Esophagus muscularis mucosa (tissue), 4 donors: ENCODE data around the gene ADAM29. TPM values are rescaled to one million over a fixed set of nuclear protein-coding genes. Genes with fewer than 3 reads are reported as not detected.

Source experiments
- DNase-seq: peaks from one replicate; pipeline ENCODE4 v3.0.0-alpha.2; 2017; ENCODE audit errors: extremely low spot score
- H3K27ac ChIP-seq, 4 donors: fragments of 200-600 bp; sonication (generic); replicated peaks in 1 of 4; 1 replicate in 3 of 4; 2 replicates in 1 of 4; pipeline ENCODE4 v1.5.1; 2016 to 2019; ENCODE audit warnings: mild to moderate bottlenecking in 1 of 4
- H3K27me3 ChIP-seq, 4 donors: fragments of 200-600 bp; sonication (generic); one replicate each; pipeline versions ENCODE4 v1.5.1 to v1.6.0; 2016 to 2019
- H3K36me3 ChIP-seq, 4 donors: fragments of 200-600 bp; sonication (generic); one replicate each; pipeline ENCODE4 v1.5.1; 2016 to 2019
- H3K4me1 ChIP-seq, 4 donors: fragments of 200-600 bp; sonication (generic); one replicate each; pipeline ENCODE4 v1.5.1; 2016 to 2019
- H3K4me3 ChIP-seq, 4 donors: fragments of 200-600 bp; sonication (generic); 1 replicate in 2 of 4; 2 replicates in 2 of 4; pipeline ENCODE4 v1.5.1; 2016 to 2019; ENCODE audit warnings: mild to moderate bottlenecking in 4 of 4, moderate library complexity in 1 of 4
- H3K9me3 ChIP-seq, 4 donors: fragments of 200-600 bp; sonication (generic); 1 replicate in 3 of 4; 2 replicates in 1 of 4; pipeline ENCODE4 v1.5.1; 2016 to 2019
- EP300 ChIP-seq: sonication (generic); formaldehyde crosslinking; IDR thresholded peaks from one replicate; pipeline ENCODE4 v1.6.1; 2017; ENCODE audit warnings: antibody characterized with exemption
- POLR2A ChIP-seq: fragments of 450-650 bp; IDR thresholded peaks from one replicate; pipeline ENCODE4 v1.6.1; 2017; ENCODE audit warnings: antibody characterized with exemption, moderate library complexity, mild to moderate bottlenecking, low read depth
- POLR2AphosphoS5 ChIP-seq, 2 donors: sonication (generic); formaldehyde crosslinking; IDR thresholded peaks; one replicate each; pipeline ENCODE4 v1.6.1; 2017; ENCODE audit warnings: antibody characterized with exemption in 2 of 2
- WGBS: methylation state at CpG from one replicate; pipeline ENCODE4 v1.1.5; 2018; 5-methylcytosine and 5-hydroxymethylcytosine counted together
- intact Hi-C: fragments of 100-400 bp; cut with DNase I; formaldehyde crosslinking; loops from one replicate; pipeline ENCODE4 v1.15.1; 2023
- total RNA-seq, 4 donors: library from RNA; depleted of rRNA; stranded (reverse); fragments of >200 nt; gene quantifications; one replicate each; pipeline versions ENCODE4 v1.1.0 to v1.2.1, GENCODE V29; 2016
- TF ChIP-seq, protein P1 (sequence below), 3 experiments: fragments of 200-600 bp in 2 of 3; fragments of 450-650 bp in 1 of 3; sonication (generic) in 2 of 3; IDR thresholded peaks; one replicate each; pipeline ENCODE4 v1.5.1; 2017 to 2019; ENCODE audit warnings: antibody characterized with exemption in 3 of 3, mild to moderate bottlenecking in 2 of 3, moderate library complexity in 1 of 3

The ADAM29 gene
- total RNA-seq, 4 donors from 2014 or later = not detected

DNA sequence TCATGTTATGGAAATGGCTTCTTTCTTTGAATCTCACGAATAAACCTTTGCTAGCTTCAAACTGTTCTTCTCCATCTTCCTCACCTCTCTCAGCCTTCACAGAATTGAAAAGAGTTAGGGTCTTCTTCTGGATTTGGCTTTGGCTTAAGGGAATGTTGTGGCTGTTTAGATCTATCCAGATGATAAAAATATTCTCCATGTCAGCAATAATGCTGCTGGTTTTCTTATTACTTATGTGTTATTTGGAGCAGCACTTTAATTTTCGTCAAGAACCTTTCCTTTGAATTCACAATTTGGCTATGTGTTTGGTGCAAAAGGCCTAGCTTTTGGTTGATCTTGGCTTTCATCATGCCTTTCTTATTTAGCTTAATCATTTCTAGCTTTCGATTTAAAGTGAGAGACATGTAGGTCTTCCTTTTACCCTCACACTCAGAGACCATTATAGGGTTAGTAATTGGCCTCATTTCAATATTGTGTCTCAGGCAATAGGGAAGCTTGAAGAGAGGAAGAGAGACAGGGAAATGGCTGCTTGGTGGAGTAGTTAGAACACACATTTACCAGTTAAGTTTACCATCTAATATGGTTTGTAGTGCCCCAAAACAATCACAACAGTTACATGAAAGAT lies 5.1 kb upstream of the ADAM29 start:
- Histone ChIP-seq H3K4me3 (no peak overlapping the region), H3K27me3 (no peaks in the 10 kb centered on the region), H3K36me3 (no peaks in the 10 kb centered on the region), H3K9me3 (peaks cover 0 to 5% (median 0%) of the 10 kb centered on the region in 4 donors), H3K27ac (no peak overlapping the region), H3K4me1 (no peaks in the 10 kb centered on the region)
- TF ChIP-seq EP300 (no peak), POLR2A (no peak), POLR2AphosphoS5 (IDR thresholded peaks at IDR 0.05) (no peak)
- TF ChIP-seq, protein P1, sequence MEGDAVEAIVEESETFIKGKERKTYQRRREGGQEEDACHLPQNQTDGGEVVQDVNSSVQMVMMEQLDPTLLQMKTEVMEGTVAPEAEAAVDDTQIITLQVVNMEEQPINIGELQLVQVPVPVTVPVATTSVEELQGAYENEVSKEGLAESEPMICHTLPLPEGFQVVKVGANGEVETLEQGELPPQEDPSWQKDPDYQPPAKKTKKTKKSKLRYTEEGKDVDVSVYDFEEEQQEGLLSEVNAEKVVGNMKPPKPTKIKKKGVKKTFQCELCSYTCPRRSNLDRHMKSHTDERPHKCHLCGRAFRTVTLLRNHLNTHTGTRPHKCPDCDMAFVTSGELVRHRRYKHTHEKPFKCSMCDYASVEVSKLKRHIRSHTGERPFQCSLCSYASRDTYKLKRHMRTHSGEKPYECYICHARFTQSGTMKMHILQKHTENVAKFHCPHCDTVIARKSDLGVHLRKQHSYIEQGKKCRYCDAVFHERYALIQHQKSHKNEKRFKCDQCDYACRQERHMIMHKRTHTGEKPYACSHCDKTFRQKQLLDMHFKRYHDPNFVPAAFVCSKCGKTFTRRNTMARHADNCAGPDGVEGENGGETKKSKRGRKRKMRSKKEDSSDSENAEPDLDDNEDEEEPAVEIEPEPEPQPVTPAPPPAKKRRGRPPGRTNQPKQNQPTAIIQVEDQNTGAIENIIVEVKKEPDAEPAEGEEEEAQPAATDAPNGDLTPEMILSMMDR (IDR thresholded peaks at IDR 0.05) = no peak
- WGBS = 81% methylated on average over 3 of the region's 3 CpGs
- no peak for DNase-seq
- intact Hi-C loops = no loop called here

DNA sequence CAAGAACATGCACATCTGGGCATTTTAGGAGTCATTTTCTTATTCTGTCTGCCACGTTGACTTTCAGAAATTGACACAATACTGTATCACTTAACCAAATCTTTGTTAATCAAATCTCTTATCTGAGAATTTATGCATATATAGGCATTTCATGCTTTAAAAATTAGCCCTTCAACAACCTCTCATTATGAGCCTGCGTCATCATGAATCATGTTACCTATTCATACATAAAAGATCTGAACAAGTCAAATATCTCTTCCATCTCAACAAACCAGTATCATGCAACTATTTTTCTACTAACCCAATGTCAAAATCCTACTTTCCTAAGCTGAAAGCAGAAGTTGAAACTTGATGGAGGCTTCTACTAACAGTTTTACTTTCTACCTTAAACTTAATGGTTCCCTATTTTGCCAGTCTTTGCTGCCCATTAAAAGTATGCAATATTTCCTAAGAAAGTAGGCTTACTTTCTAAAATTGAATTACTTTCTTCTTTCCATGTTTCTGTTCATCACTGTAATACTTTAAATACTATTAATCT lies 1.8 kb downstream of the ADAM29 start:
- 69% methylated on average over 2 of the region's 2 CpGs for WGBS

DNA sequence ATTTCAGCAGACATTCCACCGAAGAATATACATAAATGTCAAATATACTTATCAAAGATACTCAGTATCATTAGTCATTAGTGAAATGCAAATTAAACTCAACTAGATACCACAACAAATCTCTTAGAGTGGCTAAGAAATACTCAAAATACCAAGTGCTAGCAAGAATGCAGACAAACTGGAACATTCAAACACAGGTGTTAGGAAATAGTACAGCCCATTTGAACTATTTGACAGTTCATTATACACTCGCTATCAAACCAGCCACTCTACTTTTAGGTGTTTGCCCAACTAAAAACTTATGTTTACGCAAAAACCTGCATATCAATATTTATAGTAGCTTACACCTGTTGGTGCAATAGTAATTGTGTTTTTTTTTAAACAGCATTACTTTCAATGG lies 8.8 kb downstream of the ADAM29 start:
- 86% methylated on average over 3 of the region's 3 CpGs for WGBS

More for the DNA sequence above, 1.8 kb downstream of the ADAM29 start:
- Histone ChIP-seq H3K36me3 (no peaks in the 10 kb centered on the region), H3K27ac (no peak overlapping the region), H3K4me3 (no peak overlapping the region), H3K4me1 (no peaks in the 10 kb centered on the region), H3K9me3 (no peaks in the 10 kb centered on the region), H3K27me3 (no peaks in the 10 kb centered on the region)
- intact Hi-C loops = no loop called here
- no peak for TF ChIP-seq POLR2AphosphoS5 (IDR thresholded peaks at IDR 0.05)
- no peak for TF ChIP-seq EP300
- no peak for TF ChIP-seq POLR2A
- TF ChIP-seq, protein P1 (IDR thresholded peaks at IDR 0.05) = no peak
- no peak for DNase-seq

DNA sequence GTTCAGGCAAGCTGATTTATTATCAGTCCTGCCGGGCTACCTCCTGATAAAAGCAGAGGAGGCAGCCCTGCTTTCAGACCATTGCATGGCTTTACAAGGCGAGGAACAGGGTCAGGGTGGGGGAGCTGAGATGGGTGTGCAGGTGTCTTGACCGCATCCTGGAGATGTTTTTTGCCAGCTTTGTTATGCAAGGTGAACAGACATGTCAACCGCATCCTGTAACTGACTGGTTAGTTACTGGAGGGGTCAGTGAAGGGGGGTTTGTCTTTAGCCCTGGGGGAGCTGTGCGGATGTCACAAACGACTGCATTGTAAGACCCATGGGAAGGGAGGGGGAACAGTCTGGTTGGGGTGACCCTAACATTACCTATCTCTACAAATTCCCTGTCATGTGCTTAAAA lies 10.0 kb downstream of the ADAM29 start:
- H3K4me1 ChIP-seq = no peaks in the 10 kb centered on the region
- WGBS = 78% methylated on average over 6 of the region's 6 CpGs
- H3K27ac ChIP-seq = no peak overlapping the region
- no peak overlapping the region for H3K4me3 ChIP-seq
- no peaks in the 10 kb centered on the region for H3K9me3 ChIP-seq
- intact Hi-C loops = no loop called here
- H3K27me3 ChIP-seq = no peaks in the 10 kb centered on the region
- no peak for TF ChIP-seq POLR2AphosphoS5 (IDR thresholded peaks at IDR 0.05)
- no peak for TF ChIP-seq EP300
- TF ChIP-seq, protein P1 (IDR thresholded peaks at IDR 0.05) = no peak
- TF ChIP-seq POLR2A = no peak
- no peaks in the 10 kb centered on the region for H3K36me3 ChIP-seq
- no peak for DNase-seq

More for the DNA sequence above, 8.8 kb downstream of the ADAM29 start:
- H3K27ac ChIP-seq = no peak overlapping the region
- no peaks in the 10 kb centered on the region for H3K27me3 ChIP-seq
- H3K4me1 ChIP-seq = no peaks in the 10 kb centered on the region
- no peak overlapping the region for H3K4me3 ChIP-seq
- no peaks in the 10 kb centered on the region for H3K36me3 ChIP-seq
- intact Hi-C loops = no loop called here
- TF ChIP-seq, protein P1 (IDR thresholded peaks at IDR 0.05) = no peak
- TF ChIP-seq POLR2A = no peak
- no peak for TF ChIP-seq EP300
- no peak for TF ChIP-seq POLR2AphosphoS5 (IDR thresholded peaks at IDR 0.05)
- no peak for DNase-seq
- no peaks in the 10 kb centered on the region for H3K9me3 ChIP-seq
